ENCODE data around the gene SCRN2.

DNA sequence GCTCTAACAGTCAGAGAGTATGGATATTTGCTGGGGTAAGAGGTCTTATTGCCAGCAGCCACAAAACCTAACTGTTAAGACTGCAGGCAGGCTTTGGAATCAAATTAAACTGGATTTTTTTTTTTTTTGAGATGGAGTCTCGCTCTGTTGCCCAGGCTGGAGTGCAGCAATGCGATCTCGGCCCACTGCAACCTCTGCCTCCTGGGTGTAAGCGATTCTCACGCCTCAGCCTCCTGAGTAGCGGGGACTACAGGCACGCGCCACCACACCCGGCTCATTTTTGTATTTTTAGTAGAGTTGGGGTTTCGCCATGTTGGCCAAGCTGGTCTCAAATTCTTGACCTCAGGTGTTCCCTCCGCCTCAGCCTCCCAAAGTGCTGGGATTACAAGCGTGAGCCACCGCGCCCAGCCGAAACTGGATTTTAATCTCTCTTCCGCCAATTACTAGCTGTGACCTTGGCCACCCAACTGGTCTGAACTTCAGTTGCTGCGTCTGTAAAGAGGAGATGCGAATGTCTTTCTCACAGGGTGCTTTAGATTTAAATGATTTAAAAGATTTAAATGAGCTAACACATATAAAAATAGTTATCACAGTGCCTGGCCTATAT is 10.6 kb downstream of the SCRN2 start:
- TF ChIP-seq, protein P1, sequence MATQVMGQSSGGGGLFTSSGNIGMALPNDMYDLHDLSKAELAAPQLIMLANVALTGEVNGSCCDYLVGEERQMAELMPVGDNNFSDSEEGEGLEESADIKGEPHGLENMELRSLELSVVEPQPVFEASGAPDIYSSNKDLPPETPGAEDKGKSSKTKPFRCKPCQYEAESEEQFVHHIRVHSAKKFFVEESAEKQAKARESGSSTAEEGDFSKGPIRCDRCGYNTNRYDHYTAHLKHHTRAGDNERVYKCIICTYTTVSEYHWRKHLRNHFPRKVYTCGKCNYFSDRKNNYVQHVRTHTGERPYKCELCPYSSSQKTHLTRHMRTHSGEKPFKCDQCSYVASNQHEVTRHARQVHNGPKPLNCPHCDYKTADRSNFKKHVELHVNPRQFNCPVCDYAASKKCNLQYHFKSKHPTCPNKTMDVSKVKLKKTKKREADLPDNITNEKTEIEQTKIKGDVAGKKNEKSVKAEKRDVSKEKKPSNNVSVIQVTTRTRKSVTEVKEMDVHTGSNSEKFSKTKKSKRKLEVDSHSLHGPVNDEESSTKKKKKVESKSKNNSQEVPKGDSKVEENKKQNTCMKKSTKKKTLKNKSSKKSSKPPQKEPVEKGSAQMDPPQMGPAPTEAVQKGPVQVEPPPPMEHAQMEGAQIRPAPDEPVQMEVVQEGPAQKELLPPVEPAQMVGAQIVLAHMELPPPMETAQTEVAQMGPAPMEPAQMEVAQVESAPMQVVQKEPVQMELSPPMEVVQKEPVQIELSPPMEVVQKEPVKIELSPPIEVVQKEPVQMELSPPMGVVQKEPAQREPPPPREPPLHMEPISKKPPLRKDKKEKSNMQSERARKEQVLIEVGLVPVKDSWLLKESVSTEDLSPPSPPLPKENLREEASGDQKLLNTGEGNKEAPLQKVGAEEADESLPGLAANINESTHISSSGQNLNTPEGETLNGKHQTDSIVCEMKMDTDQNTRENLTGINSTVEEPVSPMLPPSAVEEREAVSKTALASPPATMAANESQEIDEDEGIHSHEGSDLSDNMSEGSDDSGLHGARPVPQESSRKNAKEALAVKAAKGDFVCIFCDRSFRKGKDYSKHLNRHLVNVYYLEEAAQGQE (IDR thresholded peaks at IDR 0.05; ENCODE audit: unreplicated experiment), result no peak
- TF ChIP-seq, protein P2, sequence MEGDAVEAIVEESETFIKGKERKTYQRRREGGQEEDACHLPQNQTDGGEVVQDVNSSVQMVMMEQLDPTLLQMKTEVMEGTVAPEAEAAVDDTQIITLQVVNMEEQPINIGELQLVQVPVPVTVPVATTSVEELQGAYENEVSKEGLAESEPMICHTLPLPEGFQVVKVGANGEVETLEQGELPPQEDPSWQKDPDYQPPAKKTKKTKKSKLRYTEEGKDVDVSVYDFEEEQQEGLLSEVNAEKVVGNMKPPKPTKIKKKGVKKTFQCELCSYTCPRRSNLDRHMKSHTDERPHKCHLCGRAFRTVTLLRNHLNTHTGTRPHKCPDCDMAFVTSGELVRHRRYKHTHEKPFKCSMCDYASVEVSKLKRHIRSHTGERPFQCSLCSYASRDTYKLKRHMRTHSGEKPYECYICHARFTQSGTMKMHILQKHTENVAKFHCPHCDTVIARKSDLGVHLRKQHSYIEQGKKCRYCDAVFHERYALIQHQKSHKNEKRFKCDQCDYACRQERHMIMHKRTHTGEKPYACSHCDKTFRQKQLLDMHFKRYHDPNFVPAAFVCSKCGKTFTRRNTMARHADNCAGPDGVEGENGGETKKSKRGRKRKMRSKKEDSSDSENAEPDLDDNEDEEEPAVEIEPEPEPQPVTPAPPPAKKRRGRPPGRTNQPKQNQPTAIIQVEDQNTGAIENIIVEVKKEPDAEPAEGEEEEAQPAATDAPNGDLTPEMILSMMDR (conservative IDR thresholded peaks at IDR 0.05; ENCODE audit: low read depth in 2 of 2), result no peak
- TF ChIP-seq EZH2 (IDR thresholded peaks at IDR 0.05; ENCODE audit: low read depth, unreplicated experiment) (no peak), POLR2AphosphoS5 (IDR thresholded peaks at IDR 0.05; ENCODE audit: low read depth) (no peak), EZH2phosphoT487 (IDR thresholded peaks at IDR 0.05; ENCODE audit: unreplicated experiment) (no peak), CREB1 (CRISPR knock-in tag; IDR thresholded peaks at IDR 0.05; ENCODE audit: low read depth) (no peak), STAT1 (IDR thresholded peaks at IDR 0.05; ENCODE audit: unreplicated experiment) (no peak), JUNB (IDR thresholded peaks at IDR 0.05; ENCODE audit: unreplicated experiment) (no peak), NANOG (IDR thresholded peaks at IDR 0.05; ENCODE audit: borderline replicate concordance) (no peak), ZNF114 (CRISPR knock-in tag; IDR thresholded peaks at IDR 0.05) (no peak)
